Fibroblast of skin of right biceps (primary cell): Measurements from ENCODE around the gene RPL7A.
"Not testable (repeated sequence)": the region's sequence is repeated elsewhere in the genome, so short reads cannot be mapped to it uniquely, and the experiment has no call there.

ENCODE experiments used
- DNase-seq: peaks from one replicate; pipeline ENCODE4 v3.0.0-alpha.2; 2013

Gene RPL7A

DNA sequence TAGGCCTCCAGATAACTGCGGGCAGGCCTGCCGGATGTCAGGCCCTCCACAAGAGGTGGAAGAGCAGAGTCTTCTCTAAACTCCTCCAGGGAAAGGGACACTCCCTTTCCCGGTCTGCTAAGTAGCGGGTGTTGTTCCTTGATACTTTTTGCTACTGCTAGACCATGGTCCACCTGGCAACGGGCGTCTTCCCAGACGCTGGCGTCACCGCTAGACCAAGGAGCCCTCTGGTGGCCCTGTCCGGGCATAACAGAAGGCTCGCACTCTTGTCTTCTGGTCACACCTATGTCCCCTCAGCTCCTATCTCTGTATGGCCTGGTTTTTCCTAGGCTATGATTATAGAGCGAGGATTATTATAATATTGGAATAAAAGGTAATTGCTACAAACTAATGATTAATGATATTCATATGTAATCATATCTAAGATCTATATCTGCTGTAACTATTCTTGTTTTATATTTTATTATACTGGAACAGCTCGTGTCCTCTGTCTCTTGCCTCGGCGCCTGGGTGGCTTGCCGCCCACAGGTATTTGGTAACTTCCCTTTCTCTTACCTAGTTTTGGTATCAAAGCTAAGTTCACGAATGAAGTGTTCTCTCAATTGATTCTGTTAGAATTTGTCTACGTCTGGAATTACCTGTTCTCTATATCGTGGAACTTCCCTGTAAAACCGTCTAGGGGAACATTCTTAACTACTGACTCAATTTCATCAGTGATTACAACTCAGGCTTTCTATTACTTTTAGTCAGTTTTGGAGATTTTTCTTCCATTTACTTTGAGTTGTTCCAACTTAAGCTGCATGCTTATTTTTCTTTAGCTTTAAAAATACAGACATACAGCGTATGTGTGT is 18.5 kb upstream of the RPL7A start:
- not testable (repeated sequence) for DNase-seq

- no peak for DNase-seq
These were observed 16.8 kb upstream of the RPL7A start for GRCh38 chr9:133331221-133331620.

DNA sequence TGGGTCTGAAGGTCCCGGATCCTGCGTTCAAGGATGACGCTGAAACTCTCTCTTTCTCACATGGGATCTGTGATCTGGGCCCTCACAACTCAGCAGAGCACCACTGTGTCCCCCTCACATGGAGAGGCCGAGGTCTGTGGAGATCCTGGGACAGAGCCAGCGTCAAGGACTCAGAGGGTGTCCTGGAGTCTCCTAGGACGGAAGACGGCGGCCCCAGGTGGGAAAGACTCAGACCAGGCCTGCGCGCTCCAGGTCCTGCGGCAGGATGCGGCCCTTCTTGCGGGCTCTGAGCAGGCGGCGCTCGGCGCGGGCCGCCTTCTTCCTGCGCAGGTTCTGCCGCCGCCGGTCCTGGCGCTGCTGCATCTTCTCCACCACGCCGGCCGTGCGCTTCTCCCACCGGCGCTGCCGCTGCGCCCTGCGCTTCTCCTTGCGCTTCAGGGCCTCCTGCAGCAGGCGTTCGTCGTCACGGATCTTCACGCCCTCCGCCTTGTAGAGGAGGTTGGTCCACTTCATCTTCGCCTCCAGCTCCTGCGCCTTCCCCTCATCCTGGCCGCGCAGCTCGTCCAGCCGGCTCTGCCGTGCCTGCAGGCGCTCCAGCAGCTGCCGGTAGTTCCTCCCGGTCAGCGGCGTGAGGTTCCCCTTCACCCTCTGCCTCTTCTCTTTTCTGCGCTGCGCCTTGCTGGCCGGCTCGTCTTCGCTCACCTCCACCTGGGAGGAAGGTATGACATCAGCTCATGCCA is 16.2 kb upstream of the RPL7A start:
- no peak for DNase-seq

GRCh38 chr9:133332381-133332730 is 15.7 kb upstream of the RPL7A start:
- DNase-seq, result no peak

DNA sequence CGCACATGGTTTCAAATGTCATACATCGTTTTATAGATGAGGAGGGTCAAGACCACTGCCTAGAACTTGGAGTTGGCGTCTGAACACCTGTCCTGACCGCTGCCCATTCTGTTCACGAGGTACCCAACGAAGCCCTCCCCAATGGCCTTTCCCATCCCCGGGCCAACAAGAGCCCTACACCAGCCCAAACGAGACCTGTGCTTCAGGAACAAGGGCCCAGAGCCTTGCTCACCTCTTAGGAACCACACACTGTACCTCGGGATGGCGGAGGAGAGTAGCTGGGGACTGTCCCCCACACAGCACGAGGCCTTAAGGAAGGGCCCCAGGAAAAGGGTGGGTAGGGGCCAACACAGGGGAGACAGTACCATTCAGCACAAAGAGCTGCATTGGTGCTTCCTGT is 15.0 kb upstream of the RPL7A start:
- no peak for DNase-seq

DNA sequence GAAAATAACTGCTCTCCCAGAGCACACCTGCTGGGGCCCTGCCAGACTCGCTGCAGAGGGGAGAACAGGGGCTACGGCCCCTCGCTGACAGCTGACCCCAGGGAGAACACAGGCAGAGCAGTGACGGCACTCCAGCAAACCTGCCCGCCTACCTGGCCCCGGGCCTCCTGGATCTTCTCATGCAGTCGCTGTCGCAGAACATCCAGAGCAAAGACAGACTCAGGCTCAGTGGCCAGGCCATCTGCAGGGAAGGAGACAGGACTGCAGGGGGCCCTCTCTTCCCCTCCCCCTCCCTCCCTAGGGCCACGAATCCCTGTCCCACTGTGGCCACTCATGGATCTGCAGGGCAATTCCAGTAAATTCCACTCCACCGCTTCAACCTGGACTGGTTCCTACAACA is 14.5 kb upstream of the RPL7A start:
- no peak for DNase-seq

GRCh38 chr9:133334161-133334560 is 13.9 kb upstream of the RPL7A start:
- no peak for DNase-seq

DNA sequence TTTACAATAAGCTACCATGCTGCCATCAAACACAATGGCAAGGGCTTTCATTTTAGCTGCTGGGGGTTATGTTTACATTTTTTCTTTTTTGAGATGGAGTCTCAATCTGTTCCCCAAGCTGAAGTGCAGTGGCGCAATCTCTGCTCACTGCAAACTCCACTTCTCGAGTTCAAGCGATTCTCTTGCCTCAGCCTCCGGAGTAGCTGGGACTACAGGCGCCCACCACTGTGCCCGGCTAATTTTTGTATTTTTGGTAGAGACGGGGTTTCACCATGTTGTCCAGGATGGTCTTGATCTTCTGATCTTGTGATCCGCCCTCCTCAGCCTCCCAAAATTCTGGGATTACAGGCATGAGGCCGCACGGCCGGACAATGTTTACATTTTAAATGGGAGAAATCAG is 13.1 kb upstream of the RPL7A start:
- DNase-seq, result not testable (repeated sequence)

DNA sequence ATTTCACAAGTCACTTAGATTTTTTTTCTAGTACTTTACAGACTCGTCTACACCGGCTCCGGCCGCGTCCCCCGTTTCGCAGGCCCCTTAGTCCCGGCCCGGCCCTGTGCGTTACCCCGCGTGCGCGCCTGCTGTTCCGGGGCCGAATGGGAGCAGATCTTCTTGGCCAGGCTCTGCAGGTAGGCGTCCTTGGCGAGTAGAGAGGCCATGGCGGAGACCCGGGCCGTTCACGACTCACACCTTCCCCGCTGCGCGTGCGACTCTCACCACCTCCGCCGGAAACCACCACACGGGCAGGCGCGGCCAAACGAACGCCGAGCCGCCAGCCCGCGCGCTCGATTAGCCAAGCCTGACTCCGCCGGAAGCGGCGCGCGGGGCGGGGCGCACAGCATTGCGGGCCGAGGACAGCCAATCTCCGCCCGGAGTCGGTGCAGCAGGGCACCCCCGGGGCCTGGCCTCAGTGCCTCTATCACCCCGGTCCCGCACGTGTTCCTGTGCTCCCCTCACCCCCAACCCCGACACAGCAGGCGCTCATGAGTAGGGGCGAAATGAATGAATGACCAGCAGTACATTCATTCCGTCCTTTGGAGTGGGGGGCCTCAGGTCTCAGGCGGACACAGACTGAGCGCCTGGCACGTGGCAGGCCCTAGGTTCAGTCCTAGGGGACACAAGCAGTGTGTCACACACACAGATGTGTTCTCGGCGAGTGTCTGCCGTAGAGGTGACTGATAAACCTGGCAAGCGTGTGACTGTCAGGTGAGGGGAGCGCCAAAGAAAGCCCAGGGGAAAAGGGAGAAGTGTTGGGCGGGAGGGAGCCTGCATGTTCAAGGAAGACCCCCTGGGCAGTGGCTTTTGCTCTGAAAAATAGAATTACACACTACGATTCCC is 11.8 kb upstream of the RPL7A start, which contains the start of gene SURF6:
TSS of gene SURF6 (minus strand) at position 265 of the 888 bp plus-strand sequence. CDS start at position 209, 56 bp downstream.
- peak; percentile 91 for DNase-seq

DNA sequence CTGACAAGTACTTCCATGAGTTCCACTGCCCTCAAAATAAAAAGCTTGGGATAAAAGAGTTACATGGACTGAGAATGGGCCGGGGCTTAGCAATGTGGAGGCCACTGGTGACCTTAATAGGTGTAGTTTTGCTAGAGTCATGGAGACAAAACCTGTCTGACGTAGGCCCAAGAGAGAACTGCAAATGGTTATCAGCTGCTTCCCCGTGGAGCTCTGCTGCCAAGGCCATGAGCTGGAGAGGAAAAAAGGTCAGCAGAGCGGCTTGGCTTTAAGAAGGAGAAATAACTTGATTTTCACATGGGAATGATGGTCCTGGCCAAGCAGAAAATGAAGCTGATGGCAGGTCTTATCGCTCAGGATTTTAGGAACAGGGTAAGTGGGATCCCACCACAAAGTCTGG is 8.4 kb upstream of the RPL7A start:
- DNase-seq, result no peak

GRCh38 chr9:133340256-133340655 is 7.8 kb upstream of the RPL7A start:
- DNase-seq, result no peak

DNA sequence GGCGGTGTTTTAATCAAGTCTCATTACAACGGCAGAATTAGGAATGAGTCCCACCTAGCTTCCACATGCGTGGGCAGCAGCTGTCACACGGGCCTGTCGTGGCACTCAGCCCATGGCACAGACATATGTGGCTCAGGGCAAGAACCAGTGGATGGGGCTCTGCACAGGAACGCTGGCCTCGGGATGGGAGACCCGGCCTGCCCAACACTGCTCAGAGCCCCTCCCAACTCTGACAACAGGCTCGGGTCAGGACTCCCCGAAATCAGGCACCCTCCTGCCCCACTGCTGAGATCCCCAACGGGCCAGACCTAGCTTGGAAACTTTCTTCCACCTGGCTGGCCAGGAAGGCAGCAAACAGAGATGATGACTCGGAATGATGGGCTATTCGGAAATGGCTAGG is 7.1 kb upstream of the RPL7A start:
- DNase-seq, result no peak

DNA sequence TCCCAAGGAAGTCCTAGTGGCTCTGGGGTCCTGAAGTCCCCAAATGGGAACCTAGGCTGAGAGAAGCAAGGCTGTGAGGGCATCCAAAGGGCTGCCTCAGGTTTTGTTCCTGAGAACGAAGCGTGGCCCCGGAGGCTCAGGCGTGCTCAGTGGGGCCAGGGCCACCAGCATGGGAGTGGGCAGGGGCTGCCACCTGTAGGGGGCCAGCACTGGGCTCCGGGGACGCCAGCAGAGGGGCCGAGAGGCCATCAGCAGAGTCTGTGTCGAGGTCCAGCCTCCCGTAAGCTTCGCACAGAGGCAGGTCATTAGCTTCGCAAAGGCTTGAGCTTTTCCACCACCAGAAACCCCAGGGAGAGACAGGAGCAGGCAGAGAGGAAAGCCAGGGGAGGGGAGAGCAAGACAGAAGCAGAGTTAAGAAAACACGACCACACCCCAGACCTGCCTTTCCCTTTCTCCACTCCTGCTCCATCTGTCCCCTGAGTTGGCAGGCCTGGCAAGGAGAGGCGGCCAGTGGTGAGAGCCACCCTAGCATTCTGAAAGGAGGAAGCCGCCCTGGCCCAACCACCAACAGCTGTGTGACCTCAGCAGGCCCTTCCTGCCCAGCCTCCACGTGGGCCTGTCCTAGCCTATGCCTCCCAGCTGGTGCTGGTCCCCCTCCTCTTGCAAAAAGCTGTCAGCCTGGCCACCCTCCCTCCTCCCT is 6.5 kb upstream of the RPL7A start:
- DNase-seq, result no peak

DNA sequence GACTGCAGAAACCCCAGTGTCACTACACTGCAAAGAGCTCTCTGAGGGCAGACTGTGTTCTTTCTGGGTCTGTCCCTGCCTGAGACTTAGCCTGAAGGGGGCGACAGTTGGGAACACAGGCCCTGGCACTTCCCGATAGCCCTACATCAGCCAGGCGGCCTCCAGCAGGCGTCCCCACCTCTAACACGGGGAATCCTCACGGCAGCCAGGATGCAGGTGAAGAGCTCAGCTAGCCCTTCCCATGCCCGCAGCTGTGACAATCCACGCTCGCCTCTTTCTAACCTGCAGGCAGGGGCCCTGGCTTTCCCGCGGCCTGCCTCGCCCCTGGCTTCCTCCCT is 6.0 kb upstream of the RPL7A start:
- DNase-seq, result no peak

DNA sequence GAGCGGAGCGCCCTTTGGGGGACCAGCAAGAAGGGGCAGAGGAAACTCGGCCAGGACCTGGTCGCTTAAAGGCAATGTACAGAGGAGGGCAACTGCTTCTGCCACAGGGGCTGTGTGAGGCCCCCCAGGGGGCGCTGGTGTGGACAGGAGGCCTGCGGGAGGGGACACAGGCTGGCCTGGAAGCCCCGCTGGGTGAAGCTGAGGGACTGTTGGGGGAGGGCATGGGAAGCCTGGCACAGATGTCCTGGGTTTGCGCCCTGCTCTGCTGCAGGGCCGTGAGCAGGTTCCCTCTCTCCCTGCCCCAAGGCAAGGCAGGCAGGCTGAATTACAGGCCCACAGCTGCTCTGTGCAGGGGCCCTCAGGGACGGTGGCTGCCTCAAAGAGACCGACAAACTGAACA is 5.4 kb upstream of the RPL7A start:
- DNase-seq, result no peak

DNA sequence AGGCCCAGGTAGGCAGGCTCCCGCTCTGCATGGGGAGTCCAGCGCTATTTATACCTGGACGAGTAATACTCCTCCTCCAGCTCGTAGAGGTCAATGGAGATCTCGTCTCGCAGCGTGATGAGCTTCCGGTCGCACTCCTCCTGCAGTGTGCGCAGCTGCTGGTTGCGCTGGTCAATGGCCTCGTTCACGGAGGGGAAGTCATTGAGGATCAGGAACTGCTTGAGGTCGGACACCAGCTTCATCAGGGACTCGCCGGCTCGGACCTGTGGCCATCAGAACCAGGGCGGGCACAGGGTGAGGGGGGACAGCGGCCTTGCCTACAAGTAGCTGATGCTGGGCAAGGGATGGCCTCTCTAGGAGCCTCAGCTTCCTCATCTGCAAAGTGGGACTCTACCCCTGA is 3.9 kb upstream of the RPL7A start:
- no peak for DNase-seq

DNA sequence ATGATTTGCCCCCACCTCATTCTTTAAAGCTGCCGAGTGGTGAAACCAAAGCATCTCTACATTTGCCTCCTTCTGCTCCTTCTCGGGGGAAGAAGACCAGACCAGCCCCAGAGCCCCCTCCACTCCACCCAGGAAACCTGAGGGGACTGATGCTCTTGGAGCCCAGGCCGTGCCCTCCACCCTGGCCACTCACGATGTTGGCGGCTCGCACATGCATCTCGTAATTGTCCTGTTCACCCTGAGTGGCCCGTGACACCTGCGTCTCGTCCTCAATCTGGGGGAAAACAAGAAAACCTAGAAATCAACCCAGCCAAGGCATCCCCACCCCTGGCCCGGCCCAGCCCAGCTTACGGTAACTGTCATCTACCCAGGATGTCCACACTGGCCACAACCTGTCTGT is 3.0 kb upstream of the RPL7A start:
- DNase-seq, result no peak

DNA sequence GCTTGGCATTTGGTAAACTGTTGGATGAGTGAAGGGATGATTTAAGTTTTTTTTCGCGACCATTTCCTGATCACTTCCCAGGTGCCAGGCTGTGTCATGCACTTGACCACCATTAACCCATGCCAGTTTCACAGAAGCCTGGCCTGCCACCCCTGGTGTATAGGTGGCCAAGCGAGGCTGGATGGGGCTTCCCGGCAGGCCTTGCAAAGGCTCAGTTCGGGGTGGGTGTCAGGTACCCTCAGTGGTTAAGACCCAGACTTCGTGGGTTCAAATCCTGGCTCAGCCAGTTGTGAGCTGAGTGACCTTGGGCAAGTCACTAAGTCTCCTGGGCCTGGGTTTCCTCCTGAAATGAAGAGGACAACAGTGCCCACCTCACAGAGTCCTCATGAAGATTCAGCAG is 2.4 kb upstream of the RPL7A start:
- no peak for DNase-seq

DNA sequence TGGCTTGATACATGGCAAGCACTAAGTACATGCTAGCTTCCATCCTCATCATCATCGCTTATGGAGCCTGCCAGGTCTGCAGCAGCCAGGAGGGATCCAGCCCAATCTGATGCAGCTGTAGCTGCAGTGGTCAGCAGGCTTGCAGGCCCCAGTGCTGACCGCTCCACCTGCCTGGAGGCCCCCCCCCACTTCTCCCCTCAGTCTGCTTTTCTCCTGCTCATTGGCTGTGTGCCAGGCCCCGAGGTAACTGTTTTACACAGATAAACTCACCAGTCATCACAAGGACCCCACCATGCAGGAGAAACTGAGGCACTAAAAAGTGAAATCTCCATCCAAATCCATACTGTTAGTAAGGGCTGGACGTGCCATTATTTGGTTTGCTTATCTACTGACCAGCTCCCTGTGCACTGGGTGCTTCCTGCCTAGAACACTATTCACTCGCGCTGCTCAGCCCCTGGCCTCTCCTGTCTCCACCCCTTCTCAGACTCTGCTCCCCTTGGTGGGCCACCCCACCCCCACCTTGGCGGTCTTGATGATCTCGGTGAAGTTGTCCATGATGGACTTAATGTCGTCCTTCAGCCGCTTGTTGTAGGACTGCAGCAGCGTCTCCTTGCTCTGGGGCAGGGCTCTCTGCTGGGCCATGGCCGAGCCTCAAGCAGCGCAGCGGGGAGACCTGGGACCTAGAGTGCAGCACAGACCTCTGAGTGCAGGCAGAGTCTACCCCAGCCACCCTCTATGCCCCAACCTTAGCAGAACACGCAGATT is 1.8 kb upstream of the RPL7A start:
- DNase-seq, result no peak

DNA sequence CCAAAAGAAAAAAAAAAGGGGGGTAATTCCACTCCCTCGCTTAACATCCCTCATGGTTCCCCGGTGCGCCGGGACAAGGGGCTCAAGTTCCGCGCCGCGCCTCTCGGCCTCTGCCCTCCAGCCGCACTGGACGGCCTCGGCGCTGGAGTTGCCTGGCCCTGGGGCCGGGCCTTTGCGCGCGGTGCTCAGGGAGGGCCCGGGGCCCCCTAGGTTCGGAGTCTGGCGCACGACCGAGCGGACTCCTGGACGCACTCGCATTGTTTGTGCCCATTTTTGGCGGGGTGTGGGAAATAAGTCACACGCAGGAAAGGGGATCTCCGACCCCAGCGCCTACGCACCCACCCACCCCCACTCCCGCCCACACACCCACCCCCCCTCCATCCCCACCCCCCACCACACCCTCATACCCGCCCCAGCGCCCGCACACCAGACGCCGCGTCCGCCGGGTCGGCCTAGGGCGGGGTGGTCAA is 468 bp upstream of the RPL7A start:
- peak; percentile 28 for DNase-seq

GRCh38 chr9:133348718-133349573 is 928 bp downstream of the RPL7A start:
- no peak for DNase-seq
